Measurements from ENCODE around the gene CACNG1.
"Not testable (repeated sequence)": the region's sequence is repeated elsewhere in the genome, so short reads cannot be mapped to it uniquely, and the experiment has no call there.

CACNG1 gene

GRCh38 chr17:67026341-67026740 lies 18.0 kb upstream of the CACNG1 start:
- DNase-seq = no peak

GRCh38 chr17:67027031-67027628 lies 17.2 kb upstream of the CACNG1 start:
- no peak for DNase-seq

DNA sequence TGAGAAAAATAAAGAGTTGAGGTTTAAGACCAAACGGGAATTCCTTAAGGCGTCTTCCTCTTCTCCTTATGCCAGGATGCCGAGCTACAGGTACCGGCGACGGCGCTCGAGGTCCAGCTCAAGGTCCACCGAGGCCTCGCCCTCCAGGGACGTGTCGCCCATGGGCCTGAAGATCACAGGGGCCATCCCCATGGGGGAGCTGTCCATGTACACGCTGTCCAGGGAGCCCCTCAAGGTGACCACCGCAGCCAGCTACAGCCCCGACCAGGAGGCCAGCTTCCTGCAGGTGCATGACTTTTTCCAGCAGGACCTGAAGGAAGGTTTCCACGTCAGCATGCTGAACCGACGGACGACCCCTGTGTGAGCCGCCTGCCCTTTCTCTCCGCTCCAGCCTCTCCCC lies 13.7 kb upstream of the CACNG1 start:
- DNase-seq = no peak

DNA sequence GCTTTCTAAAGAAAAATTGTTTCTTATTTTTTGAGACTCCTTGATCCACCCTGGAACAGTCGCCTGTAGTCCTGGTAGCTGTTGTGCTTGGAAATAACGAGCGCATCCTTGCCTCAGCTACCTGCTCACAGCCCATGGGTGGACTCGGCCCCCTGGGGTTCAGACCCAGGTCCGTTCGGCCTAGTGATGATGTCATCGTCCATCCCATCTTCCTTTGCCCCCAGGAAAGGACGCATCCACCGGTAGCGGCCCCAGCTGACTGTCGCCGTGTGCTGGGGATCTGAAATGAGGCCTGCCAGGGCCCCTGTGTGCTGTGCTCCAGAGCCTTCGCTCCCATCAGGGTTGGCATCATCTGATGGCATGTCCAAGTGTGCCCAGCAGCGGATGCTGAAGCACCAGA lies 12.0 kb upstream of the CACNG1 start:
- DNase-seq = no peak

- no peak for DNase-seq
Measured at GRCh38 chr17:67032985-67033384, 11.4 kb upstream of the CACNG1 start.

DNA sequence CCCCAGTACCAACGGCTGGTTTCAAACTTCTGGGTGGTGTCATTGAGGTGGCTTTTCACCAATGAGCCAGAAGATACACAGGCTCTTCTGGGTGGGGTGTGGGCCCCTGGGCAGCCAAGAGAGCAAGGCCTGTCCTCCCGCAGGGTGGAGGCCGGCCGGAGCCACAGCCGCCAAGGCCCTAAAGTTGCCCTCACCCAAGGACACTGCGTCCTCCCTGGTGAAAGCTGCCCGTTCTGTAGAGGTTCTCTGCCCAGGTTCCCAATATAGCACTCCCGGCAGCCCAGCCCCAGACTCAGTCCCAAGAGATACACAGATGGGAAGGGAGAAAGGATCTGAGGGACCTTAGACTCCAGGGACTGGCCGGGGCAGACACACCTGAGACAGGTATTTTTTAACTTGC lies 10.7 kb upstream of the CACNG1 start:
- no peak for DNase-seq

- no peak for DNase-seq
Measured at GRCh38 chr17:67035131-67036083, 8.9 kb upstream of the CACNG1 start.

GRCh38 chr17:67038861-67039365 lies 5.4 kb upstream of the CACNG1 start:
- DNase-seq = no peak

GRCh38 chr17:67040652-67041051 lies 3.7 kb upstream of the CACNG1 start:
- no peak for DNase-seq

GRCh38 chr17:67041119-67041518 lies 3.2 kb upstream of the CACNG1 start:
- not testable (repeated sequence) for DNase-seq

DNA sequence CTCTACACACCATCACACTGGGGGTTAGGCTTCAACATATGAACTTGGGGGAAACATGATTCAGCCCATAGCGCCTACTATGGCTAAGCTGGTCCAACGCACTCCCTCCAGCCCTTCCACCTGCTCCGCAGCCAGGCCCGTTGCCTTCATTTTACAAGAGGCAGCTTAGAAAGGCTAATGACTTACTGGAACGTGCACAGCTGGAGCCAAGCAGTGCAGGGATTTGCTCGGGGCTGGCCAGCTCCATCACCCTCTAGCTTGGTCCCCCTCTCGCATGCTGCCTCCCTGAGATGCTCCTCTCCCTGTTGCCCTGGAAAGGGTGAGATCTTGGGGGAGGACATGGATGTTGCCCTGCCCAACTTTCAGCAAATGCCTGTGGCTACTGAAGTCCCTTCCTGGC lies 2.8 kb upstream of the CACNG1 start:
- DNase-seq = no peak

- DNase-seq = no peak
Measured at GRCh38 chr17:67041941-67042899, 2.1 kb upstream of the CACNG1 start.

DNA sequence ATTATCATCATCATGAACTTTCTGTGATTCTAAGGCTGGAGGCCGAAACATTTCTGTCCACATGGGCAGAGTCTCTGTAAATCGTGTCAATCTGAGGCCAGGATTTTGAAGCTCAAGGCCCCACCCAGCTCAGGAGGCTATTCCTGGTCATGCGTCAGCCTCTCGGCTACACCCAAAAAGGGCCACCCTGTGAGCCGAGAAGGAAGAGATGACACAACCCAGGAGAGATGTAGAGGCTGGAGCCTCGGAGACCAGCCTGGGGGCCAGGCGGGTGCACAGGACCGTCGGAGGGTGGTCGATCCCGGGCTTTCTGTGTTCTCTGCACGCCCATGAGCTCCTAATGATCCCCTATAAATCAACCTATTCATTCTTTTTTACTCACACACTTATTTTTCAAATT lies 1.1 kb upstream of the CACNG1 start:
- DNase-seq = no peak

DNA sequence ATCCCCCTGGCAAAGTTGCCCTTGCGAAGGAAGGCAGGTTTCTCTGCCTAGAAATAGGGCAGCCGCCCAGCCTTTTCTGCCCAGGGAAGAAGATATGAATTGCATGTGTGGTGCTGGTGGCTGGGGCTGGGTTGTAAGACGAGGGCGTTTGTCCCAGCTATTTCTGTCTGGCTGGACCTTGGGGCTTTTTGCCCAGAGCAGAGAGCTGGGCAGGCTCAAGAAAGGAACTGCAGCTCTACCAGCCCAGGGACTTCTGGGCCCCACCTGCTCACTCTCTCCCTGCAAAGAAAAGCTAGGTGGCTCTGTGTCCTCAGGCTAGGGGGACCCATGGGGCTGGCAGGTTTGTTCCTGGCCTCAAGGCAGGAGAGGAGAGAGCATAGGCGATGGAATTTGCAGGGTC lies 586 bp downstream of the CACNG1 start:
- no peak for DNase-seq

GRCh38 chr17:67046398-67046797 lies 2.0 kb downstream of the CACNG1 start:
- DNase-seq = no peak

GRCh38 chr17:67047382-67047781 lies 3.0 kb downstream of the CACNG1 start:
- DNase-seq = no peak

DNA sequence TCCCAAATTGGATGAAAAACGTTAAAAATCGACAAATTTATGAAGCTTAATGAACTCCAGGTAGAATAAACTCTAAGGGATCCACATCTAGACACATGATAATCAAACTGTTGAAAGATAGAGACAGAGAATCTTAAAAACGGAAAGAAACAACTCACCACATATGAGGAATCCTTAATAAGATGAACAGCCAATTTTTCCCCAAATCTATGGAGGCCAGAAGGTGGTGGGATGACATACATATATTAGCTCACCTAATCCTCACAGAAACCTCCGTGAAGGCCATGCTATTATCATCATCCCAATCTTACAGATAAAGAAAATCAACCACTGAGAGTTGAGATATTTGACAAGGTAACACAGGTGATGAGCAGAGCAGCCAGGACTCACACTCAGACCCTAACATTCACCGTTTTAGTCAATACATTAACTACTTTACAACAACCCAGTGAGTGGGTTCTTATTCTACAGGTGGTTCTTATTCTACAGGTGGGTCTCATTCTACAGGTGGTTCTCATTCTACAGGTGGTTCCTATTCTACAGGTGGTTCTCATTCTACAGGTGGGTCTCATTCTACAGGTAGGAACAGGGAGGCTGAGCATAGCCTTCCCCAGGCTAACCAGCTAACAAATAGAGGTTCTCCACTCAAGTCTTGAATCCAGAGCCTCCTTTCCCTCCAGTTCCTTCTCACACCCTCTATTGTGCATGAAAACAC lies 4.8 kb downstream of the CACNG1 start:
- DNase-seq = no peak

- no peak for DNase-seq
Measured at GRCh38 chr17:67050066-67050465, 5.7 kb downstream of the CACNG1 start.

GRCh38 chr17:67050471-67051154 lies 6.3 kb downstream of the CACNG1 start:
- no peak for DNase-seq

GRCh38 chr17:67051155-67051538 lies 6.8 kb downstream of the CACNG1 start:
- DNase-seq = no peak

- DNase-seq = no peak
Measured at GRCh38 chr17:67051837-67052236, 7.5 kb downstream of the CACNG1 start.

Data from NCI-H1092 (cell line).